MG63 (cell line): ENCODE data around the gene LTA. TPM values are rescaled to one million over a fixed set of nuclear protein-coding genes. Genes with fewer than 3 reads are reported as not detected.
"Not testable (repeated sequence)": the region's sequence is repeated elsewhere in the genome, so short reads cannot be mapped to it uniquely, and the experiment has no call there.

Source experiments
- DNase-seq: peaks from one replicate; pipeline ENCODE4 v3.0.0-alpha.2; 2020
- H3K27me3 ChIP-seq: fragments of 250-450 bp; sonication (Bioruptor Pico); 2 replicates; pipeline ENCODE4 v1.5.1; 2020; ENCODE audit warnings: mild to moderate bottlenecking, moderate library complexity
- H3K36me3 ChIP-seq: fragments of 250-450 bp; sonication (Bioruptor Pico); 2 replicates; pipeline ENCODE4 v1.5.1; 2020; ENCODE audit warnings: mild to moderate bottlenecking, moderate library complexity
- H3K4me3 ChIP-seq: fragments of 250-450 bp; sonication (Bioruptor Pico); 2 replicates; pipeline ENCODE4 v1.5.1; 2020; ENCODE audit warnings: mild to moderate bottlenecking, moderate library complexity
- H3K9me3 ChIP-seq: fragments of 250-450 bp; sonication (Bioruptor Pico); 2 replicates; pipeline ENCODE4 v1.5.1; 2020; ENCODE audit warnings: mild to moderate bottlenecking, moderate library complexity
- total RNA-seq: library from RNA; depleted of rRNA; stranded (reverse); fragments of >200 nt; shearing (Covaris generic); gene quantifications from 2 replicates; pipeline ENCODE4 v1.2.3, GENCODE V29; 2014; ENCODE audit warnings: low replicate concordance

Gene LTA
- total RNA-seq, 1 experiment from 2014 or later: not detected

DNA sequence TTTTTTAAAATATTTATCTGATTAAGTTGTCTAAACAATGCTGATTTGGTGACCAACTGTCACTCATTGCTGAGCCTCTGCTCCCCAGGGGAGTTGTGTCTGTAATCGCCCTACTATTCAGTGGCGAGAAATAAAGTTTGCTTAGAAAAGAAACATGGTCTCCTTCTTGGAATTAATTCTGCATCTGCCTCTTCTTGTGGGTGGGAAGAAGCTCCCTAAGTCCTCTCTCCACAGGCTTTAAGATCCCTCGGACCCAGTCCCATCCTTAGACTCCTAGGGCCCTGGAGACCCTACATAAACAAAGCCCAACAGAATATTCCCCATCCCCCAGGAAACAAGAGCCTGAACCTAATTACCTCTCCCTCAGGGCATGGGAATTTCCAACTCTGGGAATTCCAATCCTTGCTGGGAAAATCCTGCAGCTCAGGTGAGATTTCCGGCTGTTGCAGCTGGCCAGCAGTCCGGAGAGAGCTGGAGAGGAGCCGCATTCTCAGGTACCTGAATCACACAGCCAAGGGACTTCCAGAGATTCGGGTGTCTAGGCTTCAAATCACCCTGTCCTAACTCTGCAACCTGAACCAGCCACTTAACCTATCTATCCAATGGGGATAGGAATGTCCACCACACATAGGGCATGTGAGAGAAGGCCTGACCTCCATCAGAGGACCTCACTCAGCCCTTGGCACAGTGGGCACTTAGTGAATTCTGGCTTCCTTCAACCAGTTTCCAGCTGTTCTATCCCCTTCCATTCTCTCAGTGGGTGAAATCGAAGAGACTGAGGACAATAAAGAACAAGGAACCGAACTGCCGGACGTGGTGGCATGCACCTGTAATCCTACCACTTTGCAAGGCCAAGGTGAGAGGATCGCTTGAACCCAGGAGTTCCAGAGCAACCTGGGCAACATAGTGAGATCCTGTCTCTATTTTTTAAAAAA lies 6.4 kb downstream of the LTA start:
- H3K27me3 ChIP-seq: no peaks in the 10 kb centered on the region
- no peaks in the 10 kb centered on the region for H3K36me3 ChIP-seq
- no peaks in the 10 kb centered on the region for H3K9me3 ChIP-seq
- H3K4me3 ChIP-seq: no peak overlapping the region
- DNase-seq: no peak

DNA sequence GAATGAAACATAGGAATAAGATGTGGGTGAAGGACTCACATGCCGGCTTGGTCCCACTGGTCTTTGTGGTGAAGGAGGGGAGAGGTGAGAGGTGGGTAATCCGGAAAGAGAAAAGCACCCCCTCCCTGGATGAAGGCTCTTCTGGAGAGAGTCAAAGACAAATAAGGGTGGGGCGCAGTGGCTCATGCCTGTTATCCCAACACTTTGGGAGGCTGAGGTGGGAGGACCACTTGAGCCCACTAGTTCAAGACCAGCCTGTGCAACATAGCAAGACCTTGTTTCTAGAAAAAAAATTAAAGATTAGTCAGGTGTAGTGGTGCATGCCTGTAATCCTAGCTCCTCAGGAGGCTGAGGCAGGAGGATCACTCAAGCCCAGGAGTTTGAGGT lies 7.0 kb downstream of the LTA start:
- Histone ChIP-seq H3K27me3 (no peaks in the 10 kb centered on the region), H3K36me3 (no peaks in the 10 kb centered on the region), H3K4me3 (no peak overlapping the region), H3K9me3 (no peaks in the 10 kb centered on the region)
- no peak for DNase-seq

DNA sequence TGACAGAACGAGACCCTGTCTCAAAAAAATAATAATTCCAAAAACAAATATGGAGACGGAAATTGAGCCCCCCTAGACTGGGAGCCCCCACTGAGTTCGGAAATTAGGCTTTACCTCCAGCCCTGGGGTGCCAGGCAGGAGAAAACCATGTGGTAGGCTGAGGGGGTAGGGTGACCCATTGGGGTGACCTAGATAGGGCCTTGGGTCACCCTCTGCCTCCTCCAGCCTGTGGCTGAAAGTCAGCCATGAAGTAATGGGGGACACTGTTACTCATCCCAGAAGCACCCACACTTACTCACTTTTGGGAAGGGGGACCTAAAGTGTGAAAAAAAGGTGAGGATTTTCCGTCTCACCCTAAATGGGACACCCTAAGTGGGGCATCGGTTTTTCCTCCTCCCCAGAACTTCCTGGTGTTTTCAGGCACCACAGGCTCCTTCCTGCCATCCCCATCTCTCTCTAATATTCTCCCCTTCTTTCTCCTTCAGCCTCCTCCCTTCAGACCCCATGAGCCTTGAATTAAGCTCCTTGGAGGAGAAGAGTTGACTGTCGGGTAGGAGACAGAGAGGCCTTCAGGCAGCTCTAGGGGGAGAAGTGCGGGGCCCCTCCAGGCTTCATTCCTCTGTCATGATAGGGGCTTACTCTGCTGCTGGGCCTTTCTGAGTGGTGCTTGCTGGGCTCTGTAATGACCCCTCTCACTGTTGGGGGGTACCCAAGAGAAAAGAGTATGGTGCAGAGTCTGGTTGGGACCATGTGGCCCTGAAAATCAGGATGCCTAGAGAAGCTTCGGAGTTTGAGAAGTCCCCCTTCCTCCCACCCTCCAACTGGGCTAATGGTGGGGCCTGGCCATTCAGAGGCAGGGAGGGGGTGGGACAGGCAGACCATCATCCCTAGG lies 7.7 kb downstream of the LTA start:
- no peak overlapping the region for H3K4me3 ChIP-seq
- H3K36me3 ChIP-seq: no peaks in the 10 kb centered on the region
- no peaks in the 10 kb centered on the region for H3K9me3 ChIP-seq
- no peak for DNase-seq
- no peaks in the 10 kb centered on the region for H3K27me3 ChIP-seq

DNA sequence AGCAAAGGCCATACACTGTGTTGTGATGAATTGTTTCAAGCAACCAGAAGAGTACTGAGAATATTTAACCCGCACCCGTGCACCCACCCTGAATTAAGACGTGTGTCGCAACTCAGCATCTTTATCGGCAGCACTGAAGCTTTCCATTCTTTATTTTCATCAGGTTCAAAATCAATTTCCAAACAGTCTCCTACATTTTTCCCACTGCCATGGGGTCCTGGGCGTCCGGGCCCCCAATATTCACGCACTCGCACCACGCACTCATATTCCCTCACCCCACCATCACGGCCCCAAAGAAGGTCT lies 8.3 kb downstream of the LTA start:
- Histone ChIP-seq H3K4me3 (peak overlapping the region; percentile 71), H3K36me3 (no peaks in the 10 kb centered on the region), H3K9me3 (no peaks in the 10 kb centered on the region), H3K27me3 (no peaks in the 10 kb centered on the region)
- no peak for DNase-seq

DNA sequence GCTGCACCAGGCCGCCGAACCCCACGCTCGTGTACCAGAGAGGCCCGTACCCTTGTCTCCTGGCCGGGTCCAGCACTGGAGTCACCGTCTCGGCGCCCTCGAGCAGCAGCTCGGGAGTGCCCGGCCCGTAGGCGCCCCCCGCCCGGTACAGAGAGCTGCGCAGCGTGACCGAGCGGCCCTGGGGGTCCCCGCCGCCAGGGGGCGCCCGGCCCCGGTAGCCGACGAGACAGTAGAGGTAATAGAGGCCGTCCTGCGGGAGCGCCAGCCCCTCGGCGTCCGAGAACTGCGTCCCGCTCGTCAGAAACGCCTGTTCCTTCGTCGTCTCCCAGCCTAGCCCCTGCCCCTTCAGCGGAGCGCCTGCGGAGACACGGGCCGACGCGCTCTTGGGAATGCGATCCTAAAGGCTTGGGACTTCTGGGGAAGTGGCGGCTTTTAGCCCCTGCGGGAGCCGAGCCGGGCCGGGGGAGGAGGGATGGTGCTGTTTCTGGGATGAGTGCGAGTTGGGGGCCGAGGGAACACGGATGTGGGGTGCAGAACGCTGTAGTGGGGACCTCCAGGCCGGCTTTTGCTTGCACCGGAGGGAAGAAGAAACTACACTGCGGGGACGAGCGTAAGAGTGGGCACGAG lies 8.8 kb downstream of the LTA start:
- Histone ChIP-seq H3K36me3 (no peaks in the 10 kb centered on the region), H3K27me3 (no peaks in the 10 kb centered on the region), H3K9me3 (no peaks in the 10 kb centered on the region), H3K4me3 (peak overlapping the region; percentile 71)
- DNase-seq: peak; percentile 79

DNA sequence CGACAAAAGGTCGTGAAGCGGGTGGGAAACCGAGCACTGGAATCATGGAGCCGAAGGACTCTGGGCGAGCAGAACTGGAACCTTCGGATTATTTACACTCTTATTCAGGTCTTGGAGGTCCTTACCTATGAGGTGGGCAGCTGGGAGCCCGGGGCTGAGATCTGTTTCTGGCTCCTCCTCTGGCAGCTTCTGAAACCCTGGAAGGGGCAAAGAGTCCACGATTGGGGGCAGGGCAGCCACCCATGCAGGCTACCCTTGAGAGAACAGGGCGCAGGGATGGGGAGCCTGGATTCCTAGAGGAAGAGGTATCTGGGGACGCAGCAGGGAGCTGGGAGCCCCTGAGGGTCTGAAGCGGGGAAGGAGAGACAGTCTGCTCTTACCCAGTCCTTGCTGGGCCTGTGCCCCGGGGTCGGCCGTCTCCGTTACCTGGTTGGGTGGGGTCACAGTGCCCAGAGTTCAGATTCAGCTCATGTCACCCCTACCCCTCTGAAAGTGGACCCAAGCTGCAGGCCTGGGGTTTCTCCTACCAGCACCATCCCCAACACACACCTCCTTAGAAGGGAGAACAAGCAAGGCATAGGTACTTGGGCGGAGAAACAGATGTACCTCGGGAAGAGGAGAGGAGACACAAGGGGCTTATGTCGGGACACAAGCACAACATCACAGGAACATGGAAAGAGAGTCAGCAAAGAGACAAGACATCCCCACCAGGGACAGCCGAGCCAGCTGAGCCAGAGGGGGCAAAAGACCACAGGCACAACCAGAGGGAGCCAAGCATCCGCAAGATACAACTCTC lies 9.5 kb downstream of the LTA start:
- H3K36me3 ChIP-seq: no peaks in the 10 kb centered on the region
- no peaks in the 10 kb centered on the region for H3K27me3 ChIP-seq
- peak; percentile 7 for DNase-seq
- no peaks in the 10 kb centered on the region for H3K9me3 ChIP-seq
- H3K4me3 ChIP-seq: peak overlapping the region; percentile 71

DNA sequence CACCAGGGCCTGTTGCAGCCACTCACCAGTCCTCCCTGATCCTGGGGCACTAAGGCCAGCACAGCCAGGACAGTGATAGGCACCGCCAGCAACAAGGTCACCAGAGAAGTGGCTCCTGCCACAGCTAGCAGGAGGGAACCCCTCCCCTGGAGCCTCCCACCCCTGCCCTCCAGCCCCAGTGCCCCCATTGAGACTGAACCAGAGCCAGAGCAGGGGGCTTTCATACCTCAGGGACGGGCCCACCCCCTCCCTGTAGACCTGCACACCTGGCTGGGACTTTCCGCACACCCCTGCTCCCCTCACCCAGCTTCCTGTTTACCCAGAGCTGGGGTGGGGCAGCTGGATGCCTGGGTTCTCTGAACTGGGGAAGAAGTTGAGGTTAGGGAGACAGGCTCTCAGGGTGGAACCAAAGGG lies 10.1 kb downstream of the LTA start, which contains the start of gene LTB:
Gene LTB (minus strand): TSS at position 195 of the 414 bp plus-strand sequence. CDS start 7 bp downstream, at position 188.
- no peak for DNase-seq
- no peaks in the 10 kb centered on the region for H3K36me3 ChIP-seq
- peak within 1 kb of the TSS; percentile 71 for H3K4me3 ChIP-seq
- H3K27me3 ChIP-seq: no peaks in the 10 kb centered on the region
- no peaks in the 10 kb centered on the region for H3K9me3 ChIP-seq

DNA sequence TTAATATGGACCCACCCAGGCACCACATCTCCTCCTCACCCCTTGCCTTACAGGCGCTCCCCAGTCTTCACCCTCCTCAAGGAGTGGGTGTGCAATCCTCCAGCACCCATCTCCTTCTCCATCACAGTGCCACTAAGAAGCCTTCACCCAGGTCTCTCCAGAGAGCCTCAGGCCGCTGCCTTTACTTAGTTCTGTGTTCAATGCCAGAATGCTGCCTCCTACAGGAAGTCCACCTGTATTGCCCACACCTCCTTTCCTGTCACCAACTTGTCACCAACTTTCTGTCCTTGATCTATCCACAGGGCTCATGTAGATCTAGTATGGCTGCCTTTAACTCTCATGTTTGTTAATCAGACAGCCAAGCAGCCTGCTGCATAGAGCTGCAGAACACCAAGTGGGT lies 13.4 kb downstream of the LTA start:
- Histone ChIP-seq H3K36me3 (no peaks in the 10 kb centered on the region), H3K4me3 (no peak overlapping the region), H3K27me3 (no peaks in the 10 kb centered on the region), H3K9me3 (no peaks in the 10 kb centered on the region)
- DNase-seq: no peak

DNA sequence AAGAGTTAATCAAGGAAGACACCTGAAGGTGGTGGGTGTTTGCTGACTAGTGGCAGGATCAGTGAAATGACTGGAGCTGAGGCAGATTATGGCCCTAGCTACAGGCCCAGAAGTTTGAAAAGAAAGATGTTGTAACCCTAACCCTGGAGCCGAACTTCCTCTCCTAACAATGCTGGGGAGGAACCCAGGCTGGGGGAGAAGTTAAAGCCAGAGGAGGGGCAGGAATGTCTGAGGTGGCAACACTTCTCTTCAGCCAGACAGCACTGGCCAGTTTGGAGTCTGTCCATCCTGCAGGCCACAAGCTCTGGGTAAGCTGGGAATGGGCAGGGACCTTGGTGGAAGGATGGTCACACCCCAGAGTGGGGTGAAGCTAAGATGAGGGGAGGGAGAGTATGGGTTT lies 13.9 kb downstream of the LTA start, which contains the start of gene LST1:
Gene LST1 (plus strand): TSS at position 270 of the 400 bp plus-strand sequence. CDS start 1,023 bp downstream, outside the sequence.
- Histone ChIP-seq H3K27me3 (no peaks in the 10 kb centered on the region), H3K9me3 (no peaks in the 10 kb centered on the region), H3K4me3 (no peak within 1 kb of the TSS), H3K36me3 (no peaks in the 10 kb centered on the region)
- no peak for DNase-seq

DNA sequence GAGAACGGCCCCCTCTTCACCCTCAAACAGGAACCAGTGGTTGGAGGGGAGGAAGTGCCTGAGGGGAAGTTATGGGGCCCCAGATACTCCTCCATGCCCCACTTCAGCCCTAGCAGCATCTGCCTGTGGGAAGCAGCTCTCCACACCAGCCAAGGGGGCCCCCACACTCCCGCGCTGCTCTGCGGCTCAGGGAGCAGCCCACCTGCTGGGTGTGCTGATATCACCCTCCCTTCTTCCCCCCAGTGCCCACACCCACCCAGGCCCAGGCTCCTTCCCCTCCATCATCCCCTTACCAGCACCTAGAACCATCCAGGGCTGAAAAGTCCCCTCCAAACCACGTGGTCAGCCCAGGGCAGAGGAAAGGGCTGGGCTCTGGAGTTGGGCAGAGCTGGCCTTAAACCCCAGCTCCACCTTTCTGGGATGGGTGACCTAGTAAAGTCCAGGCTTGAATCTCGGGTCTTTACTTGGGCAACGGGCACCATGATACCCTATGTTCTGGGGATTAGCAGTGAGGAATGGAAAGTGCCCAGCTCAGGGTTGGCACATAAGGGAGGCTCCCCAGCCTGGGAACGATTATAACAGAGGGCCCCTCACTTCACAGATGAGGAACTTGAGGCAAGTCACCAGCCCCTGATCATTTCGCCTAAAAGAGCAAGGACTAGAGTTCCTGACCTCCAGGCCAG lies 14.7 kb downstream of the LTA start:
- no peak overlapping the region for H3K4me3 ChIP-seq
- no peaks in the 10 kb centered on the region for H3K27me3 ChIP-seq
- no peak for DNase-seq

DNA sequence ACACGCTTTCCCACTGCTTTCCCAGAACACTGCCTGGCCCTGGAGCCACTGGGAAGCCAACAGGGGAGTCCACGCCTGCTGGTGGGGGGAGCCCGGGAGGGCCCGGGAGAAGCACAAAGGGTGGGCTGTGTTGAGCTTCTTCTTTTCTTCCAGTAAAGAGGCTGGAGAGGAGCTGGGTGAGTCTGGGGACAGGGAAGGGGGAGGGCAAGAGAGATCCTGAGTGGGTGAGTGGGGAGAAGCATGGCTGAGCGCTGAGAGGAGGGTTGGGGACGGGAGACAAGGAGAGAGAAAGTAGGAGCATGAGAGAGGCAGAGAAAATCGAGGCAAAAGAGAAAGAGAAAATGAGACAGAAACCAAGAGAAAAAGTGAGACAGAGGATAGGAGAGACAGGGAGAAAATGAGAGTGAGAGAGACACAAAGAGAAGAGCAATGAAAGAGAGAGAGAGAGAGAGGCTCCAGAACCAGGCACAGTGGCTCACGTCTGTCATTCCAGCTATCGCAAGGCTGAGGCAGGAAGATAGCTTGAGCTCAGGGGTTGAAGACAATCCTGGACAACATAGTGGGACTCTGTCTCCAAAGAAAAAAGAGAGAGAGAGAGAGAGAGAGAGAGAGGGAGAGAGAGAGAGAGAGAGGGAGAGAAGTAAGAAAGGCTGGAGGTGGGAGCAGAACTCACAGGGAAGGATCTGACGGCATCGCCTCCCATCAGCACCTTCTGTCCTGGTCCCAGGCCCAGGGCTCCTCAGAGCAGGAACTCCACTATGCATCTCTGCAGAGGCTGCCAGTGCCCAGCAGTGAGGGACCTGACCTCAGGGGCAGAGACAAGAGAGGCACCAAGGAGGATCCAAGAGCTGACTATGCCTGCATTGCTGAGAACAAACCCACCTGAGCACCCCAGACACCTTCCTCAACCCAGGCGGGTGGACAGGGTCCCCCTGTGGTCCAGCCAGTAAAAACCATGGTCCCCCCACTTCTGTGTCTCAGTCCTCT lies 16.0 kb downstream of the LTA start:
- H3K9me3 ChIP-seq: no peaks in the 10 kb centered on the region
- no peaks in the 10 kb centered on the region for H3K36me3 ChIP-seq
- DNase-seq: no peak
- H3K4me3 ChIP-seq: no peak overlapping the region
- no peaks in the 10 kb centered on the region for H3K27me3 ChIP-seq

More for the DNA sequence above, 14.7 kb downstream of the LTA start:
- no peaks in the 10 kb centered on the region for H3K36me3 ChIP-seq
- no peaks in the 10 kb centered on the region for H3K9me3 ChIP-seq

DNA sequence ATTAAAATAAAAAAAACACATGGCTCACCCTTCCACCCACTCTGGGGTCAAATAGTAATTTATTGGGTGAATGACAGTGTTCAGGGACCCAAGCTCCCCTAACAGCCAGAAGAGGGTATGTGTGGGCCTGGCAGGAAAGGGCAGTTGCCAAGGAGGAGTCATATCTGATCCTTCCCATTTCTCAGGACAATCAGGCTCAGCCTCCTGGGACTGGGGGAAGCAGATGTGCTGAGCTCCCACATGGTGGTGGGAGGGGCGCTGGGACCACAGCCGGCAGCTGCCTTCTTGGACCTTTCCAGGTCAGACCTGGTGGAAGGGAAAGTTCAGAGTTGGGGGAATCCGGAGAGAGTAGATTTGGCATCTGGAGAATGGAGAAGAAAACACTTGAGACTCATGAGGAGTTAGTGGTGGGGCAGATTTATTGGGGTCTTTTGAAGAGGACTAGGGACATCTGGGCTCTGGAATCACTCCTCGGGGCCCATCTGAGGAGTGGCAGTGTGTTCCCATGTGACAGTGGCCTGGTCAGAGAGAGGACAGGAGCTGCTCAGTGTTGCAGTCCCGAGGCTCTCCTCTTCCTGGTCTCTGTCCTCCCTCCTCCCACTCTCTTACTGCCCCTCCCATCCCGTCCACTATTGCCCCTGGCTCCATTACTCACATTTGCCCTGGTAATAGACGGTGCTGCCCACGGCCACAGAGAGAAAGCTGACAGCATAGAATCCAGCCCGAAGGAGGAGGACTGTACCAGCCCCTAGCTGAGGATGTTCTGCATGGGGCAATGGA lies 17.0 kb downstream of the LTA start:
- no peak overlapping the region for H3K4me3 ChIP-seq
- DNase-seq: no peak
- no peaks in the 10 kb centered on the region for H3K36me3 ChIP-seq
- H3K27me3 ChIP-seq: no peaks in the 10 kb centered on the region
- H3K9me3 ChIP-seq: no peaks in the 10 kb centered on the region

DNA sequence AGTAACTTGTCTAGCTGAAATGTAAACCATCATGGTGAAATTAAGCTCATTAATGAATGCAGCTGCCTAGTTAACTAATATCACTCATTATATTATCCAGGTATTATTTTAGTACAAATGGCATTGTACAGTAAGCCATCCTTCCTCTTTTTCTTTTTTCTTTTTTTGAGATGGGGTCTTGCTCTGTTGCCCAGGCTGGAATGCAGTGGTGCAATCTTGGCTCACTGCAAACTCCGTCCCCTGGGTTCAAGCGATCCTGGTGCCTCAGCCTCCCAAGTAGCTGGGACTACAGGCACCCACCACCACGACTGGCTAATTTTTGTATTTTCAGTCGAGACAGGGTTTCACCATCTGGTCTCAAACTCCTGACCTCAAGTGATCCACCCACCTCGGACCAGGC lies 18.6 kb downstream of the LTA start:
- not testable (repeated sequence) for DNase-seq

DNA sequence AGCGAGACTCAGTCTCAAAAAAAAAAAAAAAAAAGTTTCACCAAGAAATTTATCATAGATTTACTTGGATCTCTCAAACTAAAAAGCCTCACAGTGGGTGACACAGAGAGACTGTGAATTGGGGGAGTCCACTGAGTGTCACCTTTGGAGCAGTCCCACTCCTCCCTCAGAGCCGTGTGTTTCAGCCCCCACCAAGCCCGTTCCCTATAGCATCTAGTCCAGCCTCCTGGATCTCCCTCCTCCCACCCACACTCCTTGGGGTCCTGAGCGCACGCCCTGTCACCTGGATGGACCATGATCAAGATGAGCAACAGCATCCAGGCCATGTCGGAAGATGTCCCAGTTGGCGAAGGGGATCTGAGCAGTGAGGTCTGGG lies 20.3 kb downstream of the LTA start:
- no peaks in the 10 kb centered on the region for H3K9me3 ChIP-seq
- H3K27me3 ChIP-seq: no peaks in the 10 kb centered on the region
- no peaks in the 10 kb centered on the region for H3K36me3 ChIP-seq
- H3K4me3 ChIP-seq: no peak overlapping the region
- no peak for DNase-seq

More for the DNA sequence above, 18.6 kb downstream of the LTA start:
- not testable (repeated sequence) for H3K9me3 ChIP-seq, H3K27me3 ChIP-seq, H3K4me3 ChIP-seq, H3K36me3 ChIP-seq
